ENCODE measurements around the gene RBFOX2. TPM values are rescaled to one million over a fixed set of nuclear protein-coding genes. Genes with fewer than 3 reads are reported as not detected.

Gene RBFOX2
- total and polyA plus RNA-seq, 2 of the 8 experiments (the other 6 are each of a cell fraction or from before 2014, with no cell fraction given), result 121 to 122 TPM

- Histone ChIP-seq H3K14ac (ENCODE audit: insufficient read length) (no peak overlapping the region), H3K27ac (ENCODE audit: low read depth, low read length) (no peak overlapping the region), H4K8ac (ENCODE audit: extremely low read depth, insufficient read depth, low read length) (no peak overlapping the region), H3K9ac (replicated peaks in 1 of 4; ENCODE audit: extremely low read depth in 1 of 4, low read depth in 3 of 4, low read length in 3 of 4) (no peak overlapping the region; a peak in 1 of 7 replicates), H4K5ac (ENCODE audit: insufficient read length, low read depth, low read length) (no peak overlapping the region), H3K56ac (replicated peaks; ENCODE audit: insufficient read length, low read depth, low read length) (no peak overlapping the region), H3K79me1 (ENCODE audit: low read depth, low read length) (peaks cover 13% of the 10 kb centered on the region), H2BK15ac (ENCODE audit: low read length) (no peak overlapping the region), H2BK5ac (ENCODE audit: low read depth, low read length) (no peak overlapping the region), H4K91ac (replicated peaks; ENCODE audit: insufficient read length, low read length) (no peak overlapping the region), H2AFZ (ENCODE audit: low read length) (no peak overlapping the region), H3K36me3 (ENCODE audit: control insufficient read depth in 2 of 4, insufficient read depth in 4 of 4, low read length in 3 of 4) (no peaks in the 10 kb centered on the region), H3K27me3 (replicated peaks in 1 of 4; ENCODE audit: control insufficient read depth in 3 of 4, extremely low read depth in 1 of 4, insufficient read depth in 3 of 4, low read length in 3 of 4) (no peaks in the 10 kb centered on the region), H2AK5ac (ENCODE audit: low read depth, low read length) (no peak overlapping the region), H3K4me2 (ENCODE audit: insufficient read depth in 1 of 2, low read depth in 2 of 2, low read length in 2 of 2) (no peak overlapping the region), H3K23ac (ENCODE audit: insufficient read length) (no peak overlapping the region), H4K20me1 (replicated peaks in 1 of 2; ENCODE audit: control insufficient read depth in 1 of 2, insufficient read depth in 2 of 2, low read length in 2 of 2) (peaks cover 0 to 8% of the 10 kb centered on the region in 2 experiments), H3K4me3 (ENCODE audit: extremely low read depth in 1 of 4, insufficient read depth in 2 of 4, low read depth in 3 of 4, low read length in 4 of 4) (no peak overlapping the region), H3K4ac (replicated peaks; ENCODE audit: insufficient read length, low read depth, low read length) (no peak overlapping the region), H2BK120ac (replicated peaks; ENCODE audit: low read depth, low read length) (no peak overlapping the region), H2BK20ac (ENCODE audit: low read length) (no peak overlapping the region), H3K79me2 (ENCODE audit: control insufficient read depth in 1 of 2, insufficient read depth in 2 of 2, low read length in 2 of 2) (peaks cover 13 to 85% of the 10 kb centered on the region in 2 experiments; a peak in 3 of 4 replicates), H3K18ac (ENCODE audit: extremely low read depth, low read length) (no peak overlapping the region), H3K9me3 (ENCODE audit: insufficient read depth in 2 of 2, low read depth in 1 of 2, low read length in 1 of 2) (no peaks in the 10 kb centered on the region), H2BK12ac (ENCODE audit: low read depth, low read length) (no peak overlapping the region), H3K4me1 (replicated peaks in 1 of 4; ENCODE audit: control insufficient read depth in 3 of 4, insufficient read depth in 4 of 4, low read length in 3 of 4) (peaks cover 0 to 4% (median under 1%) of the 10 kb centered on the region in 4 experiments; a peak in 3 of 7 replicates), H3K23me2 (ENCODE audit: low read depth, low read length) (0 out of 2 replicates have a peak, but pooled peaks cover 2% of the 10 kb centered on the region)
- ChIA-PET CTCF (ENCODE audit: partially characterized antibody) (interaction anchor here (3.9 kb wide), 1 partner anchor 44 kb away, joined by 19 read pairs; no protein-coding TSS in a partner anchor), POLR2A (ENCODE audit: partially characterized antibody) (no interaction called here)
- DNase-seq (ENCODE audit: low read depth in 1 of 2, low spot score in 2 of 2) (no peak), FAIRE-seq (no peak)
- WGBS, 2 experiments (ENCODE audit: extremely low coverage in 1 of 2, insufficient coverage in 1 of 2, insufficient read length in 1 of 2, insufficient replicate concordance in 2 of 2, low coverage in 1 of 2, low lambda C conversion rate in 2 of 2, missing lambda C conversion rate in 1 of 2), result 97% methylated on average over 2 of the region's 2 CpGs; no CpG with 5 or more reads in 1 of the 2 experiments
- TF ChIP-seq SP4 (IDR thresholded peaks at IDR 0.05; ENCODE audit: low read length) (no peak), TEAD4 (IDR thresholded peaks at IDR 0.05; ENCODE audit: low read depth, low read length) (no peak), POLR2A (IDR thresholded peaks at IDR 0.05; ENCODE audit: control extremely low read depth in 1 of 2, low read depth in 2 of 2, low read length in 2 of 2) (no peak), CREB1 (IDR thresholded peaks at IDR 0.05) (no peak), SP2 (IDR thresholded peaks at IDR 0.05; ENCODE audit: low read length) (no peak), RBBP5 (IDR thresholded peaks at IDR 0.05; ENCODE audit: borderline replicate concordance, low read depth, low read length) (no peak), KDM5A (IDR thresholded peaks at IDR 0.05; ENCODE audit: low read length) (no peak), ASH2L (IDR thresholded peaks at IDR 0.05; ENCODE audit: low read length) (no peak), EP300 (IDR thresholded peaks at IDR 0.05; ENCODE audit: borderline replicate concordance in 1 of 2, low read depth in 2 of 2, low read length in 2 of 2) (no peak)
- TF ChIP-seq, protein P1, sequence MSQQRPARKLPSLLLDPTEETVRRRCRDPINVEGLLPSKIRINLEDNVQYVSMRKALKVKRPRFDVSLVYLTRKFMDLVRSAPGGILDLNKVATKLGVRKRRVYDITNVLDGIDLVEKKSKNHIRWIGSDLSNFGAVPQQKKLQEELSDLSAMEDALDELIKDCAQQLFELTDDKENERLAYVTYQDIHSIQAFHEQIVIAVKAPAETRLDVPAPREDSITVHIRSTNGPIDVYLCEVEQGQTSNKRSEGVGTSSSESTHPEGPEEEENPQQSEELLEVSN (IDR thresholded peaks at IDR 0.05), result no peak
Observed at GRCh38 chr22:36021606-36022153, 6.9 kb downstream of the RBFOX2 start.

Measured in H1 (cell line).